ENCODE results near the gene PARD3.

Gene PARD3

GRCh38 chr10:34181553-34182300 lies 633.4 kb downstream of the PARD3 start:
- Histone ChIP-seq H3K4me3 (replicated peaks; ENCODE audit: low read depth, low read length) (no peak overlapping the region), H3K36me3 (ENCODE audit: control insufficient read depth, insufficient read depth, low read length) (no peaks in the 10 kb centered on the region), H3K27me3 (replicated peaks; ENCODE audit: control insufficient read depth, insufficient read depth, low read length) (no peaks in the 10 kb centered on the region)
- DNase-seq (ENCODE audit: extremely low read depth, insufficient read length), result no peak
- TF ChIP-seq, protein P1, sequence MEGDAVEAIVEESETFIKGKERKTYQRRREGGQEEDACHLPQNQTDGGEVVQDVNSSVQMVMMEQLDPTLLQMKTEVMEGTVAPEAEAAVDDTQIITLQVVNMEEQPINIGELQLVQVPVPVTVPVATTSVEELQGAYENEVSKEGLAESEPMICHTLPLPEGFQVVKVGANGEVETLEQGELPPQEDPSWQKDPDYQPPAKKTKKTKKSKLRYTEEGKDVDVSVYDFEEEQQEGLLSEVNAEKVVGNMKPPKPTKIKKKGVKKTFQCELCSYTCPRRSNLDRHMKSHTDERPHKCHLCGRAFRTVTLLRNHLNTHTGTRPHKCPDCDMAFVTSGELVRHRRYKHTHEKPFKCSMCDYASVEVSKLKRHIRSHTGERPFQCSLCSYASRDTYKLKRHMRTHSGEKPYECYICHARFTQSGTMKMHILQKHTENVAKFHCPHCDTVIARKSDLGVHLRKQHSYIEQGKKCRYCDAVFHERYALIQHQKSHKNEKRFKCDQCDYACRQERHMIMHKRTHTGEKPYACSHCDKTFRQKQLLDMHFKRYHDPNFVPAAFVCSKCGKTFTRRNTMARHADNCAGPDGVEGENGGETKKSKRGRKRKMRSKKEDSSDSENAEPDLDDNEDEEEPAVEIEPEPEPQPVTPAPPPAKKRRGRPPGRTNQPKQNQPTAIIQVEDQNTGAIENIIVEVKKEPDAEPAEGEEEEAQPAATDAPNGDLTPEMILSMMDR (IDR thresholded peaks at IDR 0.05; ENCODE audit: insufficient read depth, low read length, poor library complexity, severe bottlenecking), result no peak

- no peaks in the 10 kb centered on the region for H3K27me3 ChIP-seq (replicated peaks; ENCODE audit: control insufficient read depth, insufficient read depth, low read length)
Measured at GRCh38 chr10:34180749-34181148, 634.3 kb downstream of the PARD3 start.

DNA sequence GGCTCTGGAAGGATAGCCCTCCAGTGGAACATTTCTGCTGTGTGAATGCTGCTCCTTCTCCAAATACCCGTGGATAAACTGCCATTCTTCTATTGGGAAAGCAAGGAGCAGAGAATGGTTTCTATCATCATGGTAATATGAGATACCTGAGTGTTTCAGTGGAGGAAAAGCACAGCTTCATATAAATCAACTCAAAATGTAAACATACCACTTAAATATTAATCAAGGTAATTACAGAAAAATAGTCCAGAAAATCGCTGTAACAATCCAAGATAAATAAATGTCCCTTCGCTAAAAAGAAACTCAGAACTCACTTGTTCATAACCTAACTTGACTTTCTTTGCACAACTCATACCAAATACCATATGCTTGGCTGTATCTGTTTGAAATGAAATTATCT lies 635.8 kb downstream of the PARD3 start:
- Histone ChIP-seq H3K36me3 (ENCODE audit: control insufficient read depth, insufficient read depth, low read length) (no peaks in the 10 kb centered on the region), H3K27me3 (replicated peaks; ENCODE audit: control insufficient read depth, insufficient read depth, low read length) (no peaks in the 10 kb centered on the region), H3K4me3 (replicated peaks; ENCODE audit: low read depth, low read length) (no peak overlapping the region)
- TF ChIP-seq, protein P1 (IDR thresholded peaks at IDR 0.05; ENCODE audit: insufficient read depth, low read length, poor library complexity, severe bottlenecking), result no peak
- DNase-seq (ENCODE audit: extremely low read depth, insufficient read length), result no peak

More at GRCh38 chr10:34180749-34181148, 634.3 kb downstream of the PARD3 start:
- DNase-seq (ENCODE audit: extremely low read depth, insufficient read length), result no peak
- TF ChIP-seq, protein P1 (IDR thresholded peaks at IDR 0.05; ENCODE audit: insufficient read depth, low read length, poor library complexity, severe bottlenecking), result no peak
- no peaks in the 10 kb centered on the region for H3K36me3 ChIP-seq (ENCODE audit: control insufficient read depth, insufficient read depth, low read length)
- no peak overlapping the region for H3K4me3 ChIP-seq (replicated peaks; ENCODE audit: low read depth, low read length)

- no peaks in the 10 kb centered on the region for H3K36me3 ChIP-seq (ENCODE audit: control insufficient read depth, insufficient read depth, low read length)
- TF ChIP-seq, protein P1 (IDR thresholded peaks at IDR 0.05; ENCODE audit: insufficient read depth, low read length, poor library complexity, severe bottlenecking), result no peak
- DNase-seq (ENCODE audit: extremely low read depth, insufficient read length), result no peak
- H3K27me3 ChIP-seq (replicated peaks; ENCODE audit: control insufficient read depth, insufficient read depth, low read length), result no peaks in the 10 kb centered on the region
- H3K4me3 ChIP-seq (replicated peaks; ENCODE audit: low read depth, low read length), result no peak overlapping the region
Measured at GRCh38 chr10:34178756-34179155, 636.3 kb downstream of the PARD3 start.

DNA sequence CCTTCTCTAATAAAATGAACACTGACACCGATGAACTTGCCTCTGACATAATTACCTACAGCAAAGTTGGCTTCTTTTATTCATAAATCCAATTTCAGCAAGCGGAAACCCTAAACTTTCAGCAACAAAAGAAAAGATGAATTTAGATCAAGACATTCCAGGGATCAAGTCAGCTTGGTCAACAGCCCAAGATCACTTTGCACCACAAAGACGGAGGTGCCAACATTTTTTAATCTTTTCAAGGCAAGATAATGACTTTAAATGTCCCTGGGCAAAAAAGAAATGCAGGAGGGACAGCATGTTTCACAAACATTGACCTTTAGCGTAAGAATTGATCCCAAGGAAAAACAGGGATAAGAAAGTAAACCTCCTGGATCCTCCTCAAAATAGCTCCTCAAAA lies 636.9 kb downstream of the PARD3 start:
- TF ChIP-seq, protein P1 (IDR thresholded peaks at IDR 0.05; ENCODE audit: insufficient read depth, low read length, poor library complexity, severe bottlenecking), result no peak
- no peak for DNase-seq (ENCODE audit: extremely low read depth, insufficient read length)
- Histone ChIP-seq H3K4me3 (replicated peaks; ENCODE audit: low read depth, low read length) (no peak overlapping the region), H3K36me3 (ENCODE audit: control insufficient read depth, insufficient read depth, low read length) (no peaks in the 10 kb centered on the region), H3K27me3 (replicated peaks; ENCODE audit: control insufficient read depth, insufficient read depth, low read length) (no peaks in the 10 kb centered on the region)

Data from GM06990 (cell line).